T1000 (cell line): ENCODE data around the gene FIG4.
"Not testable (repeated sequence)": the region's sequence is repeated elsewhere in the genome, so short reads cannot be mapped to it uniquely, and the experiment has no call there.

Experiments
- DNase-seq: peaks from one replicate; lab custom pipeline; 2025; ENCODE audit warnings: mixed read lengths; lab: John Stamatoyannopoulos, UW

The FIG4 gene

DNA sequence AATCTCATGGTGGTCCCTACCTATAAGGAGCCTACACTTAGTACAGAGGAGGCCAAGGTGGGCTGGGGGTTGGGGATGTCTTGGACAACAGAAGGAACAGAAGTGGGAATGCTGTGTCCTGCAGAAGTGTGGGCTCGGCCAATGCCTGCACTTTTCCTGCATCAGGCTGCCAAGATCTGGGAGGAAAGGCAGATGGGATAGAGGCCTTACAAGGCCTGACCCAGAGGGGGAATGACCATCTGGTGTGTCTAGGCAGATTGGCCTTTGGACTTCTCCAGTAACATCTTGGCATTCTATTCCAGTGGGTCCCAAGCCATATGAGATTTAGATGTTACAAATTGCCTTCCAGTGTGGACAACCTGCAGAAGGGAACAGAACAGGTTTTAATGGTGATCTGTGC lies 162.3 kb downstream of the FIG4 start:
- no peak for DNase-seq

DNA sequence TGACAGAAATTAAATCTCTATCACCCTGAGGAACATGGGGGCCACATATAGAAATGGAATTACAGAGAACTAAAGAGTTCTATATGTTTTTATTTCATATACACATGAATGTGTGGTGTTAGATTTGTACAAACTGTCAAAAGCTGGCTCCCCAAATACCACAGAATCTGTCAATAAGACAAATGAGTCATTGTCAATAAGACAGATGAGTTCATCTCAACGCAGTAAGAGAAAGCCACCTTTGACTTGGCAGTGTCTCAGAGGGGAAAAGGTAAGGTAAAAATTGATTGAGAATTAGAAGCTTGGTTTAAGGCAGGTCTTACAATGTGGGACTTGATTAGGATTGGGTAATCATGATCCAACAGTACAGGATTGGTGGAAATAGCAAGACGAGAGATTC lies 162.9 kb downstream of the FIG4 start:
- no peak for DNase-seq

DNA sequence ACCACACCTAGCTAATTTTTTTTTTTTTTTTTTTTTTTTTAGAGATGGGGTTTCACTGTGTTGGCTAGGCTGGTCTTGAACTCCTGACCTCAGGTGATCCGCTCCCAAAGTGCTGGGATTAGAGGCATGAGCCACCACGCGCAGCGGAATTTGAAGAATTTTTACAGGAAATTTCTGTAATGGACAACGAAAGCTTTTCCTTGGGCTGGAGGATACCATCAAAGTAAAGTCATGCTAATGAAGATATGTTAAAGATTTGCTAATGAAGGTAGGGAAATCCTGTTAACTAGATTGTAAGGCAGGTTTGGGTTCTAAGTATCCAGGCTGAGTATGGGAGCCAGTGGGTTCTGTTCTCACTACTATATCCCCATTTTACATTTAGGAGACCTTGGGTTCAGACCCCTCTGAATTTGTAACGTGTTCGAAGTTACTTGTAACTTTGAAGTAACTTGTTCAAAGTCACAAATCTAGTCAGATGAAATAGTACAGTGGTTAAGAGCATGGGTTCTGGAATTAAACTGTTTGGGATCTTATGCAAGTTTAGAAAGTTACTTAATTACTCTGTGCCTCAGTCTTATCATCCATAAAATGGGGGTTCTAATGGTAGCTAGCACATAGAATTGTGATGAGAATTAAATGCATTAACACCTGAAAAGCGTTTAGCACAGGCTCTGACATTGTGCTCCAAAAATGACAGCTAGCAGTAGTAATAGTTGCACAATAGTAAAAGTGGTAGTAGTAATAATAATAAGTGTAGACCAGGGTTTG lies 163.6 kb downstream of the FIG4 start:
- no peak for DNase-seq

DNA sequence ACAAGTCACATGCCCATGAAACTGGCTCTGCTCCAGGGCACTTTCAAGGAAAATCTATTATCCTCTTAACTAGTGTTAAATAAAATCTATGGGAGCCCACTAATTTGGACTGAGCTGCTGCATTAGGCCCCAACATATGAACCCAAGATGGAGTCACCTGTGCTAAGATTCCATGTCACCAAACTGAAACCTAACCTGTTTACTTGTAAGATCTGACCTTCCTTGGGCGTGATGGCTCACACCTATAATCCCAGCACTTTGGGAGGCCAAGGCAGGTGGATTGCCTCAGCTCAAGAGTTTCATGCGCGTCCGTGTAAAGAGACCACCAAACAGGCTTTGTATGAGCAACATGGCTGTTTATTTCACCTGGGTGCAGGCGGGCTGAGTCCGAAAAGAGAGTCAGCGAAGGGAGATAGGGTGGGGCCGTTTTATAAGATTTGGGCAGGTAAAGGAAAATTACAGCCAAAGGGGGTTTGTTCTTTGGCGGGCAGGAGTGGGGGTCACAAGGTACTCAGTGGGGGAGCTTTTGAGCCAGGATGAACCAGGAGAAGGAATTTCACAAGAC lies 164.5 kb downstream of the FIG4 start:
- DNase-seq: not testable (repeated sequence)

DNA sequence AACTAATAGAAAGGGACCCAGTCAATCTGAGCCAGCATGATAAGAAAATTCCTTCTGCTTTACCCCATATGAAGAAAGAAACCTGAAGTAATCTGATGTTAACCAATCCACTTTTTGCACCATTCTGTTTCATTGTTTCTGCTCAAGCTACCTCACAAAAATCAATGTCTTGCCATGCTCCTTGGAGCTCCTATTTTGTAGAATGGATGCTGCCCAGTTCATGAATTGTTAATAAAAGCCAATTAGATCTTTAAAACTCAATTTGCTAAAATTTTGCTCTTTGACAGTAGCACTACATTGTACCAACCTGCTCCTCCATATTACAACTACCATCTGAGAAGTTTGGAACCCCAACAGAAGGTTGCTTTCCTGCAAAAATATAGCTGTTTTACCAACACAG lies 170.8 kb downstream of the FIG4 start:
- DNase-seq: no peak

DNA sequence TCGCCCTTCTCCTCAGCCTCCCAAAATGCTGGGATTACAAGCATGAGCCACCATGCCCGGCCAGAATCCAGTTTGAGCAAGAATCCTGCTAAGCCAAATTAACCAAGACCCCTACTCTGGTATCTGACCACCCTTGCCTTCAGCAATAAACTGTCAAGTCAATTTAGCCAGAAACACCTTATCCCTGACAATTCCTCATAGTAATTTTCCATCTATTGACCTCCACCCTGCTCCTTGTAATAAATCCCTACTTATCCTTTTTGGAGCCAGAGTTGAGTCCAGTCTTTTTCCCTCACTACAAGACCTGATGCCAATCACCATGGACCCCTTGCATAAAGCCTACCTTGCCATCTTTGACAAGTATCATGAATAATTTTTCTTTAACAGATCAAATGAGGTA lies 173.0 kb downstream of the FIG4 start:
- DNase-seq: no peak

DNA sequence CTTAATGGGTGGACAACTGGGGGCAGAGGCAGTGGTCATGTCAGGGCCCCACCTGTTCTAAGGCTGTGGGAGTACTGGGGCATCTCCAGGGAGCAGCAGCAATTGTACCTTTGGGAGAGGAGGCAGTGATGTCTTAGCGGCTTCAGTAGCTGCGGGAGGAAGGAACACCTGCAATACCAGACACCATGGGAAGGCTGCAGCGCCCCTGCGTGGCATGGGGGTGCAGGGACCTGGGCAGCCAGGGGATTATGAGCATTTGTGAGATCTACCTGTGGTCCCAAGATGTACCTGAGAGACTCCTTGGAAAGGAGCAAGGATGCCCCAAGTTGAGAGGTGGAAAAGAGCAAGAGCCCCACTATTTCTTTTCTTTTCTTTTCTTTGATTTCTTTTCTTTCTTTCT lies 174.9 kb downstream of the FIG4 start:
- no peak for DNase-seq

DNA sequence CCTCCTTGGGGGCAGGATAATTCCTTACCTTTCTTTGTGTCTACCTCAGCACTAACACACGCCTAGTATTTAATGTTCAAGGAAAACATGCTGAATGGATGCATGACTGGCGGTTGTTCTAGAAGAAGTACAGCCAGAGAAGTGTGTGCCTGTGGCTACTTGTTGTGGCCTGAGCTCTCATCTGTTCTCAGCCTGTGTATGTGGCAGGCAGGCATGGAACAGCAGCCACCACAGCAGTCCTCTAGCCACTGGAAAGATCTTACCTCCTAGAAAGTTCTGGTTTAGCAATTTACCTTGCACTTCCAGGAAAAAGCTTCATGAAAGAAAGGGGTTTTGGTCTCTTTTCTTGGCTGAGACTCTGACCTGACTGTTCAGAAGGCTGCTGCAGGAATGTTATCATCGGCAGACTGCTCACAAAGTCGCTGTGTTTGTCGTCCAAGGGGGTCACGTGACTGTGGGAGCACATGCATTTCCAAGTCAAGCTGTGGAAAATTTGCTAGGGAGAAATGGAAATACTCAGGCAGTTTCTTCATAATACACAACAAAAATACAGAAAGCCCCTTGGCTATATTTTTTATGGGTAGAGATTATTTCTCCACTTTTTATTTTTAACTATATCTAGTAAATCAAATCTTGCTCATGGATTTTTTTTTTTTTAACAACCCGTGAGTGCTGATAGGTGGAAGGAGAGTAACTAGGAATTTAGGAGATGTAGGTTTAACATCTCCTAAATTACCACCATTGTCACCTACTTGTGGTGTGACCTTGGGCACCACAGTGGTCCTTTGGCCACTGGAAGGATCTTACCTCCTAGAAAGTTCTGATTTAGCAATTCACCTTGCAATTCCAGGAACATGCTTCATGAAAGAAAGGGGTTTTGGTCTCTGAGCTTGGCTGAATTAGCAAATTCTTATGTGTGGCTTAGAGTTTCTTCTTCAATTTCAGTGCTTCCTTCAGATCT lies 176.2 kb downstream of the FIG4 start:
- no peak for DNase-seq

DNA sequence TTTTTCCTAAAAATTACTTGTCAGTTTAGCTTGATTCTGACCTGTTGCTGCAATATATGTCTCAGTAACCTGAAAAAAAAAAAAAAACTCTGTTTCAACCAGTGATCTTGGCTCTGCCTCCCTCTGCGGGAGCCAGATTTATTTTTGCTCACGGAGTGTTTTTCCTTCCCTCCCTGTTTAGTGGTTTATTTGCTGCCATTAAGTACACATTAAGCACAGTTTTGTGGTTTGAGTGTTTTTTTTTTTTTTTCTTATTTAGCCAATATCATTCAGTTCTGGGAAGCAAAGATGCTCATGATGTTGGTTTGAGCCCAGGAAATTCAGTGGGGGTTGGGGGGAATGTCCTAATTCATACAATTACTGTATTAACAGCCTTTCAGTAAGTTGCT lies 176.9 kb downstream of the FIG4 start:
- no peak for DNase-seq

DNA sequence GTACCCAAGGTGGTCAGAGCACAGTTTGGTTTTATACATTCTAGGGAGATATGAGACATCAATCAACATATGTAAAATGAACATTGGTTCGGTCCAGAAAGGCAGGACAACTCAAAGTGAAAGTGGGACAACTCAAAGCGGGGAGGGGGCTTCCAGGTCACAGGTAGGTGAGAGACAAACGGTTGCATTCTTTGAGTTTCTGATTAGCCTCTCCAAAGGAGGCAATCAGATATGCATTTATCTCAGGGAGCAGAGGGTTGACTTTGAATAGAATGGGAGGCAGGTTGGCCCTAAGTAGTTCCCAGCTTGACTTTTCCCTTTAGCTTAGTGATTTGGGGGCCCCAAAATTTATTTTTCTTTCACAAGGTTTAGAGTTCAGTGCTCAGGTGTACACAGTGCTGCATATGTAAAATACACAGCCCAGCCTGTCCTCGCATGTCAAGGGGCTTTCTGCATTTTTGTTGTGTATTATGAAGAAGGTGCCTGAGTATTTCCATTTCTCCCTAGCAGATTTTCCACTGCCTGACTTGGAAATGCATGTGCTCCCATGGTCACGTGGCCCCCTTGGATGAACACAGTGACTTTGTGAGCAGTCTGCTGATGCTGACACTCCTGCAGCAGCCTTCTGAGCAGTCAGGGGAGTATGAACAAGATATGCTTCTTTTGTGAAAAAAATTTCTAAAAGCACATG lies 178.4 kb downstream of the FIG4 start:
- not testable (repeated sequence) for DNase-seq

DNA sequence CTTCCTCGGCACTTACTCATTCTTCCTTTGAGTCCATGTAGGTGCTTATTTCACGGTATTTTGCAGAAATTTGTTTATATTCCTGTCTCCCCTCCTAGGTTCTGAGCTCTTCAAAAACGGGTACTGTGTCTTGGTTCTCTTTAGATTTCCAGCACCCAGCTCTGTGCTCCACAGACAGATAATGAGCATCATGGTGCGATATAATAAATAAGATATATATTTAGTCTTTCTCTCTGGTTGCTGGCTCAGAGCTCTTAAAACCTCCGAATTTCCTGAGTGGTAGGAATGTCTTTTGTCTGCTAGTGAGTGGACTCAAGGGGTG lies 179.0 kb downstream of the FIG4 start:
- no peak for DNase-seq

DNA sequence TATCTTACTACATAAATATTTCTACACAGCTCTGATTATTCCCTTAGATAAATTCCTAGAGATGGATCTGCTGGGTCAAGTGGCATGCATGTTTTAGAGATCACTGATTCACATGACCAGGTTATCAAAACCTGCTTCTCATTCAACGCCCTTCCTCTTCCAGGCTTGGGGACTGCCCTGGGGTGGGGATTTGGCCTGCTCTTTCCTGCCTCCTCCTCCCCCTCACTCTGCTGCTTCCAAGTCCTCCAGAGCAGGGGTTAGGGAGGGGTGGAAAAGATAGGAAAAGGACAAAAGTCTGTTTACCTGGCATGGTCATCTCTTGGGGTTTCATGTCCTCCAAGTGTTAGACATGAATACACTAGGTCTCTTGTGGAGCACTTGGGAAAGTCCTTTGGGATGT lies 181.5 kb downstream of the FIG4 start:
- no peak for DNase-seq

DNA sequence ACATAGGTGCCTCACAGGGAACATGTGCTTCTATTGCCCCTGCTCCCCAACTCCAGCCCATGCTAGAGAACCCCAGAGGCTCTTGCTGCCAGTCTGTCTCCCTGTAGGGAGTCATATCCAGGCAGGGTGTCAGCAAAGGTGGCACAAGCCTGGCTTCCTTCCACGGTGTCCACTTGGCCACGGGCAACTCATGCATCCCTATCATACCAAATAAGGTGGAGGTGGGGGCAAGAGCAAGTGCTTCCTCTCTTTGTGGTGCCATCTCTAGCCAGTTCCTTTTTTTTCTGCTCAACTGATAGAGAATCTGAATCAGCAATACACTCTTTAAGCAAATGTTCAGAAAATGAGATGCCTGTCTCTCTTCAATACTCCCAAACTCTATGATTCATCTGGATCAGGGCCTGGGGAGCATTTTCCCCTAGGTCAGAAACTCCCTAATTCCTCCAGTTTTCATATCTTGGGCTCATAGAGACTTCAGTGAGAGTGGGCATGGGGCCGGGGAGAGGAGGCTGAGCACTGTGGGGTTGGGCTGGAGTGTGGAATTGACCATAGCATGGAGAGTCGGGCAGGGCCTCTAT lies 182.0 kb downstream of the FIG4 start:
- no peak for DNase-seq

DNA sequence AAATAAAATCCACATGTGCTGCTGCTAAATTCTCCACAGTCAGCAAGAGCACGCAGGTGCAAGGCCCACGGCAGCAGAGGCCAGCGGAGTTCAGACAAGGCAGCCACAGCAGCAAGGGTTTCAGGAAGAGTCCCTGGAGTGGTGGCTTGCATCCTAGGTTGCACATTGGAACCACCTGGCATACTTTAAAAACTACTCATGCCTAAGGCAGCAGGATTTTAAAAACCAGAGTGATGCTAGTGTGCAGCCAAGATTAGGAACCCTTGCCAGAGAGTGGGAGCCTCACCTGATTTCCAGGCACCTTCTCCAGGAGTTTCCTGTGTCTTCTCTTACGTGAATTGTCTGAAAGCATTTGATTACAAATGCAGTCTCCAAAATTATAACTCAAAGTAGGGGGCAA lies 183.0 kb downstream of the FIG4 start:
- DNase-seq: no peak

DNA sequence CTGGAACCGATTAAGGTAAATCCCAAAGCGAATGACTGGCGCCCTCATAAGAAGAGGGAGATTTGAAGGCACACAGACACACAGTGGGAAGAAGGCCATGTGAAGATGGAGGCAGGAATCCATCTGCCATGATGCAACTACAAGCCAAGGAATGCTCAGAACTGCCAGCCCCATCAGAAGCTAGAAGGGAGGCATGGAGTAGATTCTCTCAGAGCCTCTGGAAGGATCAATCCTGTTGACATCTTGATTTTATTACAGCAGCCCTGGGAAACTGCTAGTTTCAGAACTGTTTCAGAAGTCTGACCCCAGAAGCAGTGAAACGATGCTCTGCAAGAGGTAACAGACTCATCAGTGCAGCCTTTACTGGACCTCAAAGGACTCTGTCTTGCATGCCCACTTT lies 183.5 kb downstream of the FIG4 start:
- DNase-seq: no peak
